T-helper 2 cell treated with Interferon-gamma antibody and Interleukin-4, amounts not matched to agents 100 ng/mL and 5 ng/mL, for 36 hours (primary cell): ENCODE measurements around the gene NUP188. TPM values are rescaled to one million over a fixed set of nuclear protein-coding genes. Genes with fewer than 3 reads are reported as not detected.

Experiments used
- intact Hi-C: fragments of 100-400 bp; cut with micrococcal nuclease; formaldehyde crosslinking; loops from one replicate; pipeline ENCODE4 v1.15.1; 2023
- total RNA-seq: library from RNA; stranded (reverse); gene quantifications from 2 replicates; pipeline ENCODE4 v1.2.3, GENCODE V29; 2022

Gene NUP188
- total RNA-seq, 1 donor from 2014 or later: 109 TPM

GRCh38 chr9:128913048-128913900 lies 34.2 kb upstream of the NUP188 start:
- intact Hi-C loops: no loop called here

GRCh38 chr9:128913995-128914772 lies 33.3 kb upstream of the NUP188 start:
- intact Hi-C loops: no loop called here

- intact Hi-C loops: no loop called here
Measured at GRCh38 chr9:128916204-128916603, 31.3 kb upstream of the NUP188 start.

GRCh38 chr9:128916745-128917144 lies 30.8 kb upstream of the NUP188 start:
- intact Hi-C loops: no loop called here

- intact Hi-C loops: no loop called here
Measured at GRCh38 chr9:128917151-128917849, 30.2 kb upstream of the NUP188 start.

- intact Hi-C loops: no loop called here
Measured at GRCh38 chr9:128918921-128919320, 28.6 kb upstream of the NUP188 start.

- intact Hi-C loops: no loop called here
Measured at GRCh38 chr9:128919402-128920089, 28.0 kb upstream of the NUP188 start.

- intact Hi-C loops: no loop called here
Measured at GRCh38 chr9:128920381-128921058, 27.0 kb upstream of the NUP188 start, which contains the start of gene PHYHD1. Gene PHYHD1 (plus strand): TSS chr9:128920982. CDS start chr9:128922324, 1,342 bp downstream.

GRCh38 chr9:128921881-128922763 lies 25.4 kb upstream of the NUP188 start:
- intact Hi-C loops: no loop called here

- intact Hi-C loops: no loop called here
Measured at GRCh38 chr9:128923493-128923883, 24.0 kb upstream of the NUP188 start.

- intact Hi-C loops: loop anchor here (1.0 kb wide), 1 partner anchor 65 kb away; no protein-coding TSS in a partner anchor
Measured at GRCh38 chr9:128927731-128928411, 19.6 kb upstream of the NUP188 start.

- intact Hi-C loops: loop anchor here (1.0 kb wide), 1 partner anchor 65 kb away; no protein-coding TSS in a partner anchor
Measured at GRCh38 chr9:128928624-128929023, 18.9 kb upstream of the NUP188 start.

GRCh38 chr9:128929560-128929959 lies 17.9 kb upstream of the NUP188 start:
- intact Hi-C loops: no loop called here

GRCh38 chr9:128933731-128934130 lies 13.8 kb upstream of the NUP188 start:
- intact Hi-C loops: no loop called here

GRCh38 chr9:128936171-128936865 lies 11.2 kb upstream of the NUP188 start:
- intact Hi-C loops: no loop called here

GRCh38 chr9:128937310-128938165 lies 10.0 kb upstream of the NUP188 start:
- intact Hi-C loops: no loop called here

GRCh38 chr9:128940271-128940921 lies 7.1 kb upstream of the NUP188 start:
- intact Hi-C loops: no loop called here
